DMS 273 (cell line): ENCODE data around the gene ZNF75A.
"Not testable (repeated sequence)": the region's sequence is repeated elsewhere in the genome, so short reads cannot be mapped to it uniquely, and the experiment has no call there.

Experiments used
- DNase-seq: peaks from one replicate; lab custom pipeline; 2025; ENCODE audit not compliant: unreplicated experiment; lab: John Stamatoyannopoulos, UW

The ZNF75A gene

DNA sequence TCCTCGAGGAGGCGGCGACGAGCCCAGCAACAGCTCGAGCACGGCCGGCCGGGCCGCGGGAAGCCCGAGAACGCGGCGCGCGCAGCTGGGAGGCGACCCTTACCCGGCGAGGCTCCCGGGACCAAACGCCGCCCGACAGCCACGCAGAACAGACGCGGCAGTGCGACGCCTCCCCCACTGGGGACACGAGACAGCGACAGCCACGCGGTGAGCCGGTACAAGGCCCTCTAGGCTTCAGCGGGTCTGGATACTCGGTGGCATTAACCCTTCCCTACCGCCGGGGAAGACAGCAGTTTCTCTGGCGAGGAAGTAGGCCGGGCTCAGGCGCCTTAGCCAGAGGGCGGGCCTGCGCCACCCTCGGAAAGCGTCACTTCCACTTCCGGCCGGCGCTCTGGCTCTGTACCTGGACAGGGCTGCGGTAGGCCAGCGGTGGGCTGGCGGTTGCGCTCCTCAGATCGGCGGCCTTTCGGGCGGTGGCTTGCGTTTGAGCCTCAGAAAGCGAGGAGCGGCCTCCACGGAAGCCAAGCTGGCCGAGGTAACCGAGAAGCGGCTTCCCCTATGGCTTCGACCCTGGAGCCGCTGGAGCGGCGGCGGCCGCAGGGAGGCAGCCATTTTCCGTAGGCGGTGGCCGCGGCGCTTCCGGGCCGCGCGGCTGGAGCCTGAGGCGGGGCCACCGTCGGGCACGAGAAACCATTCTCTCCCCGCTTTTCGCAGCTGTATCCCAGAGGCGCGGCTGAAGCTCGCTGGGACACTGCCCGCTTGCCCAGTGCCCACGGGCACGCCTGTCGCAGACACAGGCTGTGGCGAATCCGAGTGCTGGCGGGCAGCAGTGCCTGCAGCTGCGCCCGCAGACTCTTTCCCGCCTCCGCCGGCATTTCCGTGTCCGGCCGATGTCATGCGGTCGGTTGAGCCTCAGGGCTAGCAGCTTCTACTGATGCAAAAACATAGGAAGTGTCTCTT lies at the start of gene ZNF75A, which contains the start of gene TIGD7:
ZNF75A (plus strand) TSS at position 389 of the 960 bp plus-strand sequence. CDS start 2,932 bp downstream, outside the sequence.
TIGD7 (minus strand) TSS at position 322 of the 960 bp plus-strand sequence. CDS start 4,816 bp downstream, outside the sequence.
- DNase-seq, result peak; percentile 94

DNA sequence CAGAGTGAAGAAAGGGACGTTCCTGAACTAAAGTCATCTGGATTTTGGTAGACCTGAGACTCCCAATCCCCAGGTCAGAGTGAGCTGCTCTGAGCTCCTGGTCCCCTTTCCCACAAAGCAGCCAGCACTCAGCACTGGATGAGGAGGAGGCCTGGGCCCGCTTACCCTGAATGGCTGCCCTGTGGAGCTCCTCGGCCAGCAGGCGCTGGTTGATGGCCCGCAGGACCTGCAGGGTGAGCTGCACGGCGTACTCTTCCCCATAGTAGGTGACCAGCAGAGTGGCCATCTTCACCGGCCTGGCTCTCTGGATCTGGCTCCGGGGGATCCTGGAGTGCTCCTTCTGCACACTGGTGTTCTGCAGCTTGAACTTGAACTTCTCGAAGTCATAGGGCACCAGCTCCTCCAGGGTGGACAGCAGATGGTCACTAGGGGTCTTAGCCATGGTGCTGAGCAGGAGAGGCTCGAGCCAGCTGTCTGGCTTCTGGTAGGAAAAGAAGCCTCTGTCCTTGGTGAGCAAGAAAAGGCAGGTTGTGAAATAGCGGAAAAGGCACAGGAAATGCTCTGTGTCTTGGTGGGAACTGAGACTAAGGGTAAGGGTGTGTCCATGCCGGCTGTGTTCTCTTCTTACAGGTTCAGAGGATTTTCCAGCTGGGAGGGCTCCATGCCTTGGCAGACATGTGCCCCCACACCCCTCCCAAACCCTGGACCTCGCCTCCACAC lies 49.0 kb upstream of the ZNF75A start, which contains the start of gene MEFV:
MEFV (minus strand) TSS at position 488 of the 720 bp plus-strand sequence; CDS start at position 442, 46 bp downstream.
- peak; percentile 70 for DNase-seq

DNA sequence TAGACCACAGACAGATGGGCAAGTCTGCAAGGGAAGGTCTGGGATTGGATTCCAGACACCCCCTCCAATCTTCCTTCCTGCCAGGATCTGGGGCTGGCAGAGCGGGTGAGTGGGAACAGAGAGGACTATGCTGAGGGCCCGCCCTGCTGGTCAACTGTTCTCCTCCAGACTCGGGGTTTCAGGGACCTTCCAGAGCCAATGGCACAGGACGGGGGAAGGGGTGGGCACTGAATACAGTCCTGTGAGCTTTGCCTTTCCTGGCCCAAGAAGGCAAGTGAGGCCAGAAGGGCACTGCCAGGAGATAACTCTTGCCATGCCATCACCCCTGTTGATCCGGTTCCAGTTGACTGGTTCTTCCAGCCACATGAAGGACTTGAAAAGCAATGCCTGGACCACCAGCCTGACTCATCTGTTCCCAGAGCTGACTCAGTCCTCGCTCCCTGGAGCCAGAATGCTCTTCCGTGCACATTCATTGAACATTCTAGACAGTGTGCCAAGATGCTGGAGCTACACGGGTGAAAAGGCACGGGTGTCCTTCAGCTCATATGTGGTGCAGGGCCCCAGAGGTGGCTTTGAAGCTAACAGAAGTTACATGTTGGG lies 48.3 kb upstream of the ZNF75A start:
- no peak for DNase-seq

DNA sequence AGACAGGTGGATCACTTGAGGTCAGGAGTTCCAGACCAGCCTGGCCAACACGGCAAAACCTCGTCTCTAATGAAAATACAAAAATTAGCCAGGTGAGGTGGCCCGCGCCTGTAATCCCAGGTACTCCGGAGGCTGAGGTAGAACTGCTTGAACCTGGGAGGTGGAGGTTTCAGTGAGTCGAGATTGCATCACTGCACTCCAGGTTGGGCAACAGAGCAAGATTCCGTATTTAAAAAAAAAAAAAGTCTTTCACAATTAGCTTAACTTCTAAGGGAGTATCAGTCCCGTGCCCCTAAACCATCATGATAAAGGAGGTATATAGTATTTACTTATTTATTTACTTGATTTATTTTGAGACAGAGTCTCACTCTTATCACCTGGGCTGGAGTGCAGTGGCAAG lies 45.5 kb upstream of the ZNF75A start:
- DNase-seq, result no peak

DNA sequence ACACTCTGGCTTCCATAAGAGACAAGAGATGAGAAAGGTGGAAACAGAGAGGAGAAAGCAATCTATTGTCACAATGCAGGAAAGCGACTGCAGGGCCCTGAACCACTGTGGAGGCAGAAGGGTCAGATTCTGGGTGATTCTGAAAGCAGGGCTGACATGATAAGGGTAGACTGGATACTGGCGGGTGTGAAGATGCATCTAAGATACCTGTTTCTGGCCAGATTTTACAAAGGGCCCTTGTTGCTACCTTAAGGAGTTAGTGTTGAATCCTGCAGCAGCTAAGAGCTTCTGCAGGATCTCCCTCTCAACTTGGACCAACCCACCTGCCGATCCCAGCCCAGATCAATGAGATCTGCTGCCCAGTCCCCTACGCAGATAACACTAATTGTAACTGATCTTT lies 42.8 kb upstream of the ZNF75A start:
- no peak for DNase-seq

DNA sequence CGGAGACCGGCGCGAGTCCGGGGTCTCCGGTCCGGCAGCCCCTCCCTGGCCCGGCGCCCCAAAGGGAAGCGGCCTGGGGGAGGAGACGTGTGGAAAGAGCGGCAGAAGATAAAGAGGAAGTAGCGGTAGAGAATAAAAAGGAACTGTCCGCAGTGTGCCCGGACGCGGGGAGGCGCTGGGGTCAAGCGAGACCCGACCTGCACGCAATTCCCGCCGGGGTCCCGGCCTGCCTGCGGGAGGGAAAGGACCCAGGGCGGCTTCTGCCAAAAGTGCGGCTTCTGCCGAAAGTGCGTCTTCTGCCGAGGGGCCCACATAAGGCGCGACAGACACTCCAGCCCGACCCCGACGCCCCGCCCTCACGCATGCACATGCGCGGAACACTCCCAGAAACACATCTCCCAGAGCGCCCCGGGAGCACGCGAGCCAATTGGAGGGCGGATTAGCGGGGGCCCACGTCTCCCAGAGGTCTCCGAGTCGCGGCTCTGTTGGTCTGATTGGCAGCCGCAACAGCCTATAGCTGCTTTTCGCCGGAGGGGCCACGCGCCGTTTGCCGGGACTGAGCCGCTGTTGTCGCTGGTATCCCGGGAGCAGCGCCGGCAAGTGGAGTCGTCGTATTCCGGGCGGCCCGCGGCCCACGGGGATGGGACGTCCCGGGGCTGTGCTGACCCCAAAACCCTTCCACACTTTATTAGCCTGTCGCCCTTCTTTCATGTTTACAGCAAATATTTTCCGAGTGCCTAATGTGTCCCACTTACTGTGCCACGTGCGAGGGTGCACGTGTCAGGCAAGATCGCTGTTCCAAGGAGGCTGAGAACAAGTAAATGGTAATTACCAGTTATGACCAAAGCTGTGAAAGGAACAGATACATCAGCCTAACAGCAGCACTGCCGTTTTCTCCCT lies 40.9 kb upstream of the ZNF75A start:
- peak; percentile 99 for DNase-seq

DNA sequence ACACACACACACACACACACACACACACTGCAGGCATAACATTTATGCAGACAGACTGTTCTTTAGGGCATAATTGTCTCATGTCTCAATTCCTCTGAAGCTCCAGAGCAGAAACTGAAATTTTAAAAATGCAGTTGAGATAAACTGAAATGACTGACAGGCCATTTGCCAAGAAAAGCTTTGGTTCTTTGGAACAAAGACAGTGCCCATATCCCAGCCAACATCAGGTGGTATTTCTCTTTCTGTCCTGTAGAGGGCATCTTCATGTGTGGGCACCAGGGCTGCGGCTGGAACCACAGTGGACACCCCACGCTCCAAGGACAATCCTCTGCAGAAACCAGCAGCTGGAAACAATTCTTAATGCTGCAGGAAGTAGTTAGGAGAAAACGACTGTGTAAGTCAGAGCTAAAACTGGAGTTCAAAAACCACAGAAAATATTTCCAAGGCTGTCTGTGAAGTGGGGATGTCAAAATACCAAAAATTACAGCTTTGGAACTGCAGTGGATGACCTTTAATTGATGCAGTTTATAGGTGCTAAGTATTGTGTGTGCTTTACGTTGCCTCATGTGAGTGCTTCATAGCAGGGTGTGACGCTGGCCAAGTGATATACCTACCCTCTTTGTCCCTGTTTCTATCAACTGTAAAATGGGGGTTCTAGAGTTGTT lies 38.3 kb upstream of the ZNF75A start:
- peak; percentile 76 for DNase-seq

DNA sequence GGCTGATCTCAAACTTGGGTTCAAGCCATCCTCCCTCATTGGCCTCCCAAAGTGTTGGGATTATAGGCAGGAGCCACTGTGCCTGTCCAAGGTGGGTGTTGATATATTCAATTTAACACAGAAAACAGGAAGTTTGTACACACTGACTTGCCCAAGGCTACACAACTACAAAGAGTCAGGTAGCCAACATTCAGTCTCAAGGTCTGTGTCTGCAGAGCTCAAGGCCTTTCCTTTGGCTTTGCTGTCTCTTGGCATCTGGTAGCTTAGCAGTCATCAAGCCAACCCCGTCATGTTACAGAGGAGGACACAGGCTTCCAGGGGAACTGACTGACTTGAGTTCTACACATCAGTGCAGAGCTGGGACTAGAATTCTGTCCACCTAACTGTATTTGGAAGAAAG lies 37.0 kb upstream of the ZNF75A start:
- no peak for DNase-seq

DNA sequence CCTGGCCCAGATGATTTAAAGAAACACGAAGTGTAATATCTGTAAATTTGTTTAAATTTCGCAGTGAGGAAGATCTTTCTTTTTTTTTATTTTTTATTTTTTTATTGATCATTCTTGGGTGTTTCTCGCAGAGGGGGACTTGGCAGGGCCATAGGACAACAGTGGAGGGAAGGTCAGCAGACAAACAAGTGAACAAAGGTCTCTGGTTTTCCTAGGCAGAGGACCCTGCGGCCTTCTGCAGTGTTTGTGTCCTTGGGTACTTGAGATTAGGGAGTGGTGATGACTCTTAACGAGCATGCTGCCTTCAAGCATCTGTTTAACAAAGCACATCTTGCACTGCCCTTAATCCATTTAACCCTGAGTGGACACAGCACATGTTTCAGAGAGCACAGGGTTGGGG lies 34.6 kb upstream of the ZNF75A start:
- DNase-seq, result not testable (repeated sequence)

DNA sequence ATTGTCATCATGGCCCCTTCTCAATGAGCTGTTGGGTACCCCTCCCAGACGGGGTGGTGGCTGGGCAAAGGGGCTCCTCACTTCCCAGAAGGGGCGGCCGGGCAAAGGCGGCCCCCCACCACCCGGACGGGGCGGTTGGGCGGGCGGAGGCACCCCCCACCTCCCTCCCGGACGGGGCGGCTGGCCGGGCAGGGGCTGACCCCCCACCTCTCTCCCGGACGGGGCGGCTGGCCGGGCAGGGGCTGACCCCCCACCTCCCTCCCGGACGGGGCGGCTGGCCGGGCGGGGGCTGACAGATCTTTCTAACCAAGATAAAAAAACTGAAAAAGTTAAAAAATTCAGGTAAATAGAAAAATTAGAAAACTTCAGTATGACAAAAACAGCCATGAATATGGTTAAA lies 34.0 kb upstream of the ZNF75A start:
- DNase-seq, result not testable (repeated sequence)

DNA sequence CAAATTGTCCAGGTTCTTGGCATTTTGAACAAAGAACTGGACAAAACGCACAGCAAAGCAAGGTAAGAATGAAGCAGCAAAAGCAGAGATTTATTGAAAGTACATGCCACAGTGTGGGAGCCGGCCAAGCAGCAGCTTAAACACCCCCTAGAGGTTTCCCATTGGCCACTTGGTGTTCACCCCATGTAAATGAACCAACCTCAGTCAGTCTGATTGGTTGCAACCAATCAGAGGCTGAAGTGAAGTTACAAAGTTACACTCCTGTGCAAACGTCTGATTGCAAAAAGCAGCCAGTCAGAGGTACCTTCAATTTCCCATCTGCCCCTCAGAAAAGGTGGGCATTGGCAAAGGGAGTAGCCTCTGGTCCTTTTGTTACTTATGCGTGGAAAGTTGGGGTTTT lies 30.8 kb upstream of the ZNF75A start:
- peak; percentile 58 for DNase-seq

DNA sequence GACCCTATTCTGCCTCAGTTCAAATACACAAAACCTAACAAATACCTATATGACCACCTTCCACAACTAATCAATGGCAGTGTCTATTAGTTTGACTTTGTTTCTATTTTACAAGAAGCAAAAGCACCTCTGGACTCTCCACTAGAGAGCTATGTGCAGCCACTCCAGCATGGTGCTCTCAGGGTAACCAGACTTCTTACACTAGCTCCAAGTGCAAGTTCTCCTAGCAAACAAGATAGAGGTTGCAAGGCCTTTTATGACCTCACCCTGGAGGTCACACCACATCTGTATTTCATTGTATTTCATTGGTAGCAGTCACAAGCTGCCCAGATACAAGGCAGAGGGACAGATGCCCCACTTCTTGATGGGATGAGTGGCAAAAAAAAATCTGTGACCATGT lies 30.4 kb upstream of the ZNF75A start:
- DNase-seq, result no peak

DNA sequence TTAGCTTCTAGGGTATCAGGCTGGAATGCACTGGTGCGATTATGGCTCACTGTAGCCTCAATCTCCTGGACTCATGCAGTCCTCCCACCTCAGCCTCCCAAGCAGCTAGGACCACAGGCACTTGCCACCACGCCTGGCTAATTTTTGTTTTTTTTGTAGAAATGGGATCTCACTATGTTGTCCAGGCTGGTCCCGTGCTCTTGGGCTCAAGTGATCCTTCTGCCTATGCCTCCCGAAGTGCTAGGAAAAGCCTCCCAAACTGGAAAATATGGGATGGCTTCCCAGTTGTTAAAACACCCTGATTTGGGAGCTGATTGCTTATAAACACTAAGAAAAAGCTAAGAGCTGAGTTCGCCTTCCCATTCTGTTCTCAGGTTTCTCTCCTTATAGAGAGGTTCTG lies 28.6 kb upstream of the ZNF75A start:
- no peak for DNase-seq

DNA sequence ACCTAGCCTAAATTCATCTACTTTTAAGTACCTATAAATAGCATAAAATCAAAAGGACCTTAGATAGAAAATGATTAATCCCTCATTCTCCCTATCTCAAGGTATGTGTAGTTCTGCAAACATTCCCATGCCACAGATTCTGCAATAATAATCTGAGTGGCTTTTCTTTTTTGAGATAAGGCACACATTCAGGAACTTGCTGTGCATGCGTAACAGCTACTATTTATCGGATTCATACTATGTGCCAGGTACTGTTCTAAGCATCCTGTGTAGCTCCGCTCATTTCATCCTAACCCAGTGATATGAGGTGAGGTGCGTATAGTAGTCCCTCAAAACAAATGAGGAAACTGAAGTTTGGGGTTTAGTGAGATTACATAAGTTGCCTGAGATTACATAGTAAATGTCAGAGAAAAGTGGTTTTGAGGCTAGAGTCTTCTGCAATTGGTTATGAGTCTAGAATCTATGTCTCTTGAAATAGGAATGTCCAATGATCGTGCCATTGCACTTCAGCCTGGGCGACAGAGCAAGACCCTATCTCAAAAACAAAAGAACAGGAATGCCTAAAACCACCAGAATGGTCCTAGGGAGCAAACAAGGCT lies 24.0 kb upstream of the ZNF75A start:
- DNase-seq, result no peak

DNA sequence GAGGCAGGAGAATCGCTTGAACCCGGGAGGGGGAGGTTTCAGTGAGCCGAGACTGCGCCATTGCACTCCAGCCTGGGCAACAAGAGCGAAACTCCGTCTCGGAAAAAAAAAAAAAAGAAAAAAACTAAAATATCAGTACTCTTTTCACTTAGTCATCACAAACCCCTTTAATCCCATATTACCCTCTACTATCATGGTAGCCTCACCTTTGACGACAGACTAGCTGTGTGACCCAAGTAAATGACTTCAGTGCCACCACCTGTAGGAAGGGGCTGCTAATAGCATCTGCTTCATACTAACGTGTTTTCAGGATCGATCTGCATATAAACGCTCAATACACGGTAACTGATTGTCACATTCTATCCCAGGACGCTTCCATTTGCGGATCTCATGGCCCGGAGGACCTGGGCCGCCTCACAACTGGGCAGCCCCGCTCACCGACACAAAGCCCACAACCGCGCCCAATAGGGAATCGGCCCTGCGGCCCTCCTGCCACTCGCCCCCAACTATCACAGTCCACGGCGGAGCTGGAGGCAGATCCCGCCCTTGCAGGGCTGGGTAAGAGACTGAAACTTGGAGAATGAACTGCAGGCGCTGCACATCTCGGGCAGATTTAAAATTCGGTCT lies 23.1 kb upstream of the ZNF75A start:
- DNase-seq, result peak; percentile 93

DNA sequence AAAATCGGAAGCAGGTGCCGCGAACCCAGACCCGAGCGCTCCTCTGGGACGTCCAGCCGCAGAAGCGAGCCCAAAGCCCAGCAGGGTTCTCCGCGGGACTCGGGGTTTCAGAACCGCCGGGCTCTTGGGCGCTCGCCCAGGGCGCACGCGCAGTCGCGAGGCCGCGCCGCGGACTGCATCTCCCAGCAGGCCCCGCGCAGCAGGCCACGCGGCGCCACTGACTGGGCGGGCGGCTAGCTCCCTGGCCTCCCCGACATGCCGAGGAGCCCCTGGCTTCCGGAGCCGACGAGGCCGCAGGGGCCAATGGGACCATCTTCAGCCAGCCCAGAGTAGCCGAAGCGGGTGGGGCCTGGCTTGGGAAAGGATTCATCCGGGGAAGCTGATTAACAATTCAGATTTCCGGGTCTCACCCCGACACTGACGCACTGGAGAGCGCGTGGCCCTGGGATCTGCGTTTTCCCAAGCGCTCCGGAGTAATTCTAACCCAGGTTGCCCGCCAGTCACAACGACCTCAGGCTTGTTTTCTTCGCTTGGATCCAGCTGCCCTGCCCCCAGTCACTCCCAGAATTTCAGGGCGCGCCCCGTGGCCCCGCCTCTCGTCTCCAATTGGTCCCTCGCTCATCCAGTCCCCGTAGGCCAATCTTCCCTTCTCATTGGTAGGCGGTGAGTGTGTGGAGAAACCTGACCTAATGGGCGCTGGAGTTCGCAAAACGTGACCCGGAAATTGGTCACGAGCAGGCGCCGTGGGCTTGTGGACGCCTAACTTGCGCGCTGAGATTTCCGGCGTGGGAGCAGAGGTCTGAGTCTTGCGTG lies 22.4 kb upstream of the ZNF75A start, which contains the start of gene ZNF263:
ZNF263 (plus strand) TSS at position 762 of the 813 bp plus-strand sequence. CDS start 328 bp downstream, outside the sequence.
- DNase-seq, result peak; percentile 99

DNA sequence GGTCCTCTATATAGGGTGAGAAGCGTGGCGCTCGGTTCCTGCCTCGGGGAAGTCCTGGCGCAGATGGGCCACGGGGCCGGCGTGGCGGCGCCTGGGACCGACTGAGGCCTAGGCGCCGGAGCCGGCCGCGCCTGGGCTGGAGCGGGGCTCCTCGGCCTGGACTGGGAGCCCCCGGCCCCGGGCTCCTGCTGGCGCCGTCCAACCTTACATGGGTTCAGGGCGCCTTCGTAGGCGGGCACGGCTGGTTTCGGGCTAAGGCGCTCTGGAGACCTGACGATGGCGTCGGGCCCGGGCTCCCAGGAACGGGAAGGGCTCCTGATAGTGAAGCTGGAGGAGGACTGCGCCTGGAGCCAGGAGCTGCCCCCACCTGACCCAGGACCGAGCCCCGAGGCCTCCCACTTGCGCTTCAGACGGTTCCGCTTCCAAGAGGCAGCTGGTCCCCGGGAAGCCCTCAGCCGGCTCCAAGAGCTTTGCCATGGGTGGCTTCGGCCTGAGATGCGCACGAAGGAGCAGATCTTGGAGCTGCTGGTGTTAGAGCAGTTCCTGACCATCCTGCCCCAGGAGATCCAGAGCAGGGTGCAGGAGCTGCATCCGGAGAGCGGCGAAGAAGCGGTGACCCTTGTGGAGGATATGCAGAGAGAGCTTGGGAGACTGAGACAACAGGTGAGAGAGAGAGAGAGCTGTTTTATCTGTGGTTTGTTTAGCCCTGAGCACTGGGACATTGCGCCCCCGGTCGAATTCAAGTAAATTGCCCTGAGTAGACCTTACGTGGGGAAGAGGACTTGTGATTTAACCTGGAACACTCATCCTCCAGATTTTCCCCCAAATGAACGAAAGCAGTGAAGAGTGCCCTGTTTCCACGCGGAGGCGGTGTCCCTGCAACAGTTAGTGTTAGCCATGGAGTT lies 21.5 kb upstream of the ZNF75A start:
- peak; percentile 54 for DNase-seq
